Myocyte (in vitro differentiated cells): Measurements from ENCODE around the gene VANGL2. TPM values are rescaled to one million over a fixed set of nuclear protein-coding genes. Genes with fewer than 3 reads are reported as not detected.

Source experiments
- DNase-seq: peaks from one replicate; pipeline ENCODE4 v3.0.0-alpha.2; 2012; ENCODE audit warnings: low read depth
- total RNA-seq: library from RNA; depleted of rRNA; stranded (reverse); fragments of >200 nt; gene quantifications from 2 replicates; pipeline ENCODE4 v1.2.3, GENCODE V29; 2014

The VANGL2 gene
- total RNA-seq, 1 donor from 2014 or later: 0.05 TPM

- DNase-seq: peak; percentile 9
Measured at GRCh38 chr1:160405331-160405877, 5.0 kb downstream of the VANGL2 start.

GRCh38 chr1:160406131-160406968 is 6.0 kb downstream of the VANGL2 start:
- DNase-seq: no peak

GRCh38 chr1:160407839-160408801 is 7.8 kb downstream of the VANGL2 start:
- no peak for DNase-seq

DNA sequence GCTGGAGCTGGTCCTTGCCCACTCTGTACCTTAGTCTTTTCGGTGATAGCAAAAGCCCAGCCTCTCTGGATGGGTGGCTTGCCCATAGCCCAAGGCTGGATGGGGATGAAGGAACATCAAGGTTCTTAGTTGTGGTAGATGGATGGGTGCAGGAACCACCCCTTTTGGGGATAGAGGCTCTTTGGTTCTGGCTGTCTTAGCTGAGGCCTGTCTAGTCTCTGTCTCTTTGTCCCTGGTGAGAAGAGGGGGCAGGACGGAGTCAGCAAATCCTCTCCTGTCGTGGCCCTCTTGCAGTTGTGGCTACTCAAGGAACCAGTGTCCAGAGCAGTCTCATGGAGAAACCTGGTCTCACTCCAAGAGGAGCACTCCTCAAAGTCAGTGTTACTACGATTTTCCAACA is 8.5 kb downstream of the VANGL2 start:
- DNase-seq: no peak

GRCh38 chr1:160409486-160409885 is 9.1 kb downstream of the VANGL2 start:
- no peak for DNase-seq

DNA sequence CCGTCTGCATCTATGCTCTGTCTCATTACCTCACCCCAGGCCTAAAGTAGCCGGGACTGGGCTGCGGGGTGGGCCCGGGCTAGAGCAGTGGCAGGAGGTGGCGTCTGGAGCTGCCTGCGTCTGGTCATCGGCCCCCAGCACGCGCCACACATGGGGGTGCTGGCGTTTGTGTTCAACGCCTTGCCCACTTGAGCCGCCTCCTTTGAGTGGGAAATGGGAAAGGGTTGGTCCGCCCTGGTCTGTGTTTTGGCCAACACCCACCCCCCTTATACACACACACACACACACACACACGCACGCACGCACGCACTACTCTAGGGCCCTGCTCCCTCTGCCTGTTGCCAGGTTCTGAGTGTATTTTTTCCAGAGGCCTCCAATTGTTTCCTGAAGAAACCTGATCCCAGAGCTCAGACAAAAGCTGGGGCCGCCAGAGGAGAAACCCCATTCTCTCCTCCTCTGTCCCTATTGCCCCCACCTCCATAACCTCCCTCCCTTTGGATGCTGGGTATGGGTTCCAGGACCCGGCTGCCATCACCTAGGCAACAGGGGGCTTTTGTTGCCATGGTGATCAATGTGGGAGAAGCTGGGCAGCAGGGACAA is 10.1 kb downstream of the VANGL2 start:
- no peak for DNase-seq

DNA sequence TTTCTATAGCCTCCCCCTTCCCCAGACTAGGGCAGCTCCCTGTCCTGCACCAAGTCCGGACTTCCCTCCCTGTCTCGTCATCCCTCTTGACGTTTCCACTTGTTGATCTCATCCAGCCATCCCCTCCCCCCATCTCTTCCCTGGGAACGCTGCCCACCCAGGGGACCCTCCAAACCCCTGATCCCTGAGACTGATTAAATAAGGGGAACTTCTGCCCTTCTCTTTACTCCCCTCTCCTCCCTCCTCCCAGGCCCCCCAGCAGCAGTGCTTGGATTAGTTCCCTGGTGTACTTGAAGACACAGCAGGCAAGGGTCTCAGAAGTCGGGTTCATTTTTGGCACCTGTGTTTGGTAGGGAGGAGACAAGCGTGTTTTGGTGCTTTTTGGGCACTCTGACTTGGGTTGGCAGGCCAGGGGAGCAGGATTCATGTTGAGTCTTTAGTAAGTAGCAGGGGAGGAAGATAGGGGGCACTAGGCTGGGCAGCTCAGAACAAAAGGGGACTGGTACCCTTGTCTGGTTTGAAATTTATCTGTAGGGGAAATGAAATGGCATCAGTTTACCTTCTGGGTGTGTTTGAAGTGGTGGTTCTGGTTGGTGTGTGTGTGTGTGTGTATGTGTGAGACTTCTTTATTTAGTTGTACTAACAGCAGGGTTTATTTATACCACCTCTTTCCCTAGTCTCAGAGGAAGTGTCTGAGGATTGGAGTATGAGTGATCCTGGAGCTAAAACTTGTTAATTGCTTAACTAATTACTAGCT is 11.1 kb downstream of the VANGL2 start:
- no peak for DNase-seq

GRCh38 chr1:160412028-160412362 is 11.6 kb downstream of the VANGL2 start:
- DNase-seq: no peak

DNA sequence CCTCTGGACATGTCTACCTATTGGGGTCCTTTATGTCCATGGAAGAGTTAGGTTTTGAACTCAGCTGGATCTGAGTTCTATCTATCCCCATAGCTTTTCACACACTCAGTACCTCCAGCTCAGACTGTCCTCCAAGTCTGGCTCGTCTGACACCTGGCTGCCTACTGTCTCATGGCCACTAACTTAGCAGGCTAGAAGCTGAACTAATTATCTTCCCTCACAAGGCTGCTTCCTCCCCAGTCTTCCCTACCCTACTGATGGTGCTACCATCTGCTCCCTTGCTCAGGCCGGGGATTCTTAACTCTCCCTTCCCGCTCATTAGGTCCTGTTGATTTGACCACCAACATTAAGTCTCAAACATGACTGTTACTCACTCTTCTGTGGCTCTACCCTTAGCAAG is 13.4 kb downstream of the VANGL2 start:
- DNase-seq: no peak

GRCh38 chr1:160414881-160415280 is 14.5 kb downstream of the VANGL2 start:
- no peak for DNase-seq

DNA sequence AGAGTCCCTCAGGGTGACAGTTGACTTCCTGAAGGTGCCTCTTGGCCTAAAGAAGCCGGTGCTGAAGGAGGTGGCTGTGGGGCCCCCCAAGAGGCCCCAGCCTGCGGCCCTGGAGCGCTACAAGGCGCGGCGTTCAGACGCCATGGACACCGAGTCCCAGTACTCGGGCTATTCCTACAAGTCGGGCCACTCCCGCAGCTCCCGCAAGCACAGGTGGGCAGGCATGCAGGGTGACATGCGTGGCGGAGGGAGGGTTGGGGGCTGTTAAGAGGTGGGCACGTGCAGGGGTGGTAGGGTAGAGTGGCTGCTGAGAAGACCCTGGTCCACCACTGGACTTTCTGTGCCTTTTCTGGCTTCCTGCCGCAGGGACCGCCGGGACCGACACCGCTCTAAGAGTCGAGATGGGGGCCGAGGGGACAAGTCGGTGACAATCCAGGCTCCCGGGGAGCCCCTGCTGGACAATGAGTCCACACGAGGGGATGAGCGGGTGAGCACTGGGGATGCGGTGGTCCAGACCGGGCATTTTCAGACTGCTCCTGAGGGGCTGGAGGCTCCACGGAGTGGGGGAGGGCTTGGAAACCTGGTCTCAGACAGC is 15.4 kb downstream of the VANGL2 start:
- no peak for DNase-seq

- peak; percentile 28 for DNase-seq
Measured at GRCh38 chr1:160416369-160416768, 16.0 kb downstream of the VANGL2 start.

GRCh38 chr1:160418483-160418882 is 18.1 kb downstream of the VANGL2 start:
- no peak for DNase-seq

- no peak for DNase-seq
Measured at GRCh38 chr1:160419150-160419837, 18.9 kb downstream of the VANGL2 start.

DNA sequence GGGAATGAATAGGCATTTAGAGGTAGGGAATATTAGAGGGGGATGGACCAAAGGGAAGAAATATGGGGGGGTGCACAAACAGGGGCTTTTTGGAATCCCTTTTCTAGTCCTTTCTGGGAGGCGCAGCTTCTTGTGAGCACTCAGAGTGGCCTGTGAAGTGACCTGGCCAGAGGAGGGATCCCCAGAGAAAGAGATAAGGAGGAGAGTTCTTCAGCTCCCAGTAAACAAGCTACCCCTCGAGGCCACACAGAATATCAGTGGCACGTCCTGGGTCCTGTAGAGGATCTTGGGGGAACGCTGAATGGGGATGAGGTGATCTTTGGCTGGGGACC is 19.4 kb downstream of the VANGL2 start:
- no peak for DNase-seq

GRCh38 chr1:160420881-160421842 is 20.8 kb downstream of the VANGL2 start:
- no peak for DNase-seq

DNA sequence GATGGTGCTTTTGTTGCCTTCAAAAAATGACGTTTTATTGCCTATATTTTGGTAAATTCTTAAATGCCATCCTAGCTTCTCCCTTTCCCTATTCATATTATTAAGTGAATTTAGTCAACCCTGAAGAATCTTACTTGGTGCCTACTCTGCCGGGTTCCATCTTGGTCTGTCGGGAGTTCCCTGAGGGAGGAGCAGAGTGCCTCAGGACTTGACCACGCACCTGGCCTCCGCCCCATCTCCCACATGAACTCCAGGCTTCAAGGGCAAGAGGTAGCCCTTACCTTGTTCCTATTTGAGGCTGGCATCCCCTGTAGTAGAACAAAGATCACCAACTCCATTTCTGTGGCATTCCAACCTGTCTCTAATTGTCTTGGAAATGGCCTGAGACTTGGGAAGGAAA is 21.5 kb downstream of the VANGL2 start:
- no peak for DNase-seq

DNA sequence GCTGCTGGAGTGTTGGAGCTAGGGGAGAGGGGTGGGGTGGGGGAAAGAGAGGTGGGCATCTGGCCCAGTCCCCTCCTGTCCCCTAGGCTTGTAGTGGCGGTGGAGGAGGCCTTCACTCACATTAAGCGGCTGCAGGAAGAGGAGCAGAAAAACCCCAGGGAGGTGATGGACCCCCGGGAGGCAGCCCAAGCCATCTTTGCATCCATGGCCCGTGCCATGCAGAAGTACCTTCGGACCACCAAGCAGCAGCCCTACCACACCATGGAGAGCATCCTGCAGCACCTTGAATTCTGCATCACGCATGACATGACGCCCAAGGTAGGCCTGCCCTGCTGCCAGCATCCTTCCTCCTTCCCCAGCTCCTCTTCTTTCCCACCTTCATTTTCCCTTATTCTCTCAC is 23.6 kb downstream of the VANGL2 start:
- DNase-seq: no peak

- DNase-seq: no peak
Measured at GRCh38 chr1:160425847-160426246, 25.5 kb downstream of the VANGL2 start.
